Thoracic aorta (tissue), 2 donors: ENCODE measurements around the gene ELP2. TPM values are rescaled to one million over a fixed set of nuclear protein-coding genes. Genes with fewer than 3 reads are reported as not detected.
A peak's percentile ranks its signal among the peaks of the same experiment; 100 is the strongest.

Experiments
- ATAC-seq: fragments of 150-250 bp; one replicate; pipeline ENCODE4 v1.8.0; 2017; ENCODE audit warnings: low read depth; ENCODE audit not compliant: insufficient number of reproducible peaks, low FRiP score
- DNase-seq: peaks from one replicate; pipeline ENCODE4 v3.0.0-alpha.2; 2020; ENCODE audit warnings: low spot score
- H3K27ac ChIP-seq, 2 donors: fragments of 200-600 bp; sonication (generic); 1 replicate in 1 of 2; 2 replicates in 1 of 2; pipeline ENCODE4 v1.5.1; 2016; ENCODE audit warnings: mild to moderate bottlenecking in 2 of 2, moderate library complexity in 2 of 2
- H3K27me3 ChIP-seq: fragments of 200-600 bp; sonication (generic); replicated peaks from 2 replicates; pipeline ENCODE4 v1.6.0; 2016; ENCODE audit warnings: mild to moderate bottlenecking; ENCODE audit not compliant: insufficient read depth
- H3K36me3 ChIP-seq: fragments of 200-600 bp; sonication (generic); one replicate; pipeline ENCODE4 v1.5.1; 2016
- H3K4me1 ChIP-seq, 2 donors: fragments of 200-600 bp; sonication (generic); 1 replicate in 1 of 2; 2 replicates in 1 of 2; pipeline versions ENCODE4 v1.5.1 to v1.6.0; 2016; ENCODE audit warnings: low read depth in 2 of 2, mild to moderate bottlenecking in 1 of 2; ENCODE audit not compliant: control insufficient read depth in 1 of 2
- H3K4me3 ChIP-seq: fragments of 200-600 bp; sonication (generic); 2 replicates; pipeline ENCODE4 v1.5.1; 2016; ENCODE audit warnings: mild to moderate bottlenecking
- H3K9me3 ChIP-seq: fragments of 200-600 bp; sonication (generic); 2 replicates; pipeline ENCODE4 v1.5.1; 2016
- CTCF ChIP-seq: fragments of 200-600 bp; sonication (generic); IDR thresholded peaks from one replicate; pipeline ENCODE4 v1.5.1; 2019; ENCODE audit warnings: antibody characterized with exemption
- total RNA-seq, 2 donors: library from RNA; depleted of rRNA; stranded (reverse); fragments of >200 nt; gene quantifications; one replicate each; pipeline versions ENCODE4 v1.1.0 to v1.2.3, GENCODE V29; 2016

ELP2 gene
- total RNA-seq, 2 donors from 2014 or later, result 59.0 to 66.6 TPM

GRCh38 chr18:36120297-36120696 is 9.4 kb upstream of the ELP2 start:
- H3K27ac ChIP-seq, result no peak overlapping the region
- no peaks in the 10 kb centered on the region for H3K9me3 ChIP-seq
- DNase-seq (no peak), ATAC-seq (no peak)
- H3K27me3 ChIP-seq, result no peaks in the 10 kb centered on the region
- H3K4me3 ChIP-seq, result no peak overlapping the region
- no peak for TF ChIP-seq CTCF
- no peaks in the 10 kb centered on the region for H3K4me1 ChIP-seq
- peaks cover 26% of the 10 kb centered on the region for H3K36me3 ChIP-seq

GRCh38 chr18:36124841-36125240 is 4.9 kb upstream of the ELP2 start:
- no peak for DNase-seq
- Histone ChIP-seq H3K36me3 (peaks cover 14% of the 10 kb centered on the region), H3K27ac (no peak overlapping the region)

GRCh38 chr18:36126668-36127067 is 3.0 kb upstream of the ELP2 start:
- DNase-seq (no peak), ATAC-seq (no peak)
- Histone ChIP-seq H3K9me3 (no peaks in the 10 kb centered on the region), H3K4me3 (no peak overlapping the region), H3K4me1 (peaks cover 12 to 25% of the 10 kb centered on the region in 2 donors), H3K27ac (no peak overlapping the region), H3K36me3 (peaks cover 14% of the 10 kb centered on the region), H3K27me3 (no peaks in the 10 kb centered on the region)
- TF ChIP-seq CTCF, result no peak

More at GRCh38 chr18:36124841-36125240, 4.9 kb upstream of the ELP2 start:
- no peaks in the 10 kb centered on the region for H3K27me3 ChIP-seq
- H3K9me3 ChIP-seq, result no peaks in the 10 kb centered on the region
- ATAC-seq, result no peak
- no peak for TF ChIP-seq CTCF
- peaks cover 6 to 13% of the 10 kb centered on the region in 2 donors for H3K4me1 ChIP-seq
- no peak overlapping the region for H3K4me3 ChIP-seq

GRCh38 chr18:36127836-36128529 is 1.7 kb upstream of the ELP2 start:
- no peak for TF ChIP-seq CTCF
- Histone ChIP-seq H3K36me3 (peaks cover 10% of the 10 kb centered on the region), H3K27ac (no peak overlapping the region), H3K4me3 (peak overlapping the region; percentile 86), H3K4me1 (peaks cover 12 to 37% of the 10 kb centered on the region in 2 donors), H3K27me3 (no peaks in the 10 kb centered on the region), H3K9me3 (no peaks in the 10 kb centered on the region)
- DNase-seq, result no peak
- no peak for ATAC-seq

- ATAC-seq (no peak), DNase-seq (no peak)
- H3K36me3 ChIP-seq, result peaks cover 8% of the 10 kb centered on the region
- no peaks in the 10 kb centered on the region for H3K9me3 ChIP-seq
- peaks cover 12 to 37% of the 10 kb centered on the region in 2 donors for H3K4me1 ChIP-seq
- no peak for TF ChIP-seq CTCF
- H3K27ac ChIP-seq, result peak overlapping the region; percentile 96 to 99
- H3K27me3 ChIP-seq, result no peaks in the 10 kb centered on the region
- H3K4me3 ChIP-seq, result peak overlapping the region; percentile 86
These were observed 1.2 kb upstream of the ELP2 start for GRCh38 chr18:36128530-36128870.
